Mesothelial cell of epicardium (in vitro differentiated cells): ENCODE results near the gene WDR59. TPM values are rescaled to one million over a fixed set of nuclear protein-coding genes. Genes with fewer than 3 reads are reported as not detected.
"Not testable (repeated sequence)": the region's sequence is repeated elsewhere in the genome, so short reads cannot be mapped to it uniquely, and the experiment has no call there.

Source experiments
- DNase-seq, 2 experiments: peaks; one replicate each; pipeline ENCODE4 v3.0.0; 2021; ENCODE audit warnings: low spot score in 2 of 2; ENCODE audit not compliant: unreplicated experiment in 2 of 2
- H3K27ac Mint-ChIP-seq: 2 replicates; pipeline ENCODE4 v1.8.0; 2021; ENCODE audit warnings: mixed read lengths
- H3K27me3 Mint-ChIP-seq: 2 replicates; pipeline ENCODE4 v1.8.0; 2021; ENCODE audit warnings: low read depth, mixed read lengths
- H3K36me3 Mint-ChIP-seq: 2 replicates; pipeline ENCODE4 v1.8.0; 2021; ENCODE audit warnings: mixed read lengths
- H3K4me1 Mint-ChIP-seq: 2 replicates; pipeline ENCODE4 v1.8.0; 2021; ENCODE audit warnings: mixed read lengths
- H3K4me3 Mint-ChIP-seq: 2 replicates; pipeline ENCODE4 v1.8.0; 2021; ENCODE audit warnings: mild to moderate bottlenecking, moderate library complexity, mixed read lengths
- H3K9me3 Mint-ChIP-seq: 2 replicates; pipeline ENCODE4 v1.8.0; 2021; ENCODE audit warnings: mixed read lengths
- CTCF ChIP-seq: fragments of 200-600 bp; sonication (generic); IDR thresholded peaks from one replicate; pipeline ENCODE4 v1.5.0; 2021; ENCODE audit warnings: antibody characterized with exemption; ENCODE audit not compliant: unreplicated experiment
- total RNA-seq: library from RNA; stranded (reverse); gene quantifications from 3 replicates; pipeline ENCODE4 v1.2.1, GENCODE V29; 2021

Gene WDR59
- total RNA-seq, 1 donor from 2014 or later, result 134 TPM

DNA sequence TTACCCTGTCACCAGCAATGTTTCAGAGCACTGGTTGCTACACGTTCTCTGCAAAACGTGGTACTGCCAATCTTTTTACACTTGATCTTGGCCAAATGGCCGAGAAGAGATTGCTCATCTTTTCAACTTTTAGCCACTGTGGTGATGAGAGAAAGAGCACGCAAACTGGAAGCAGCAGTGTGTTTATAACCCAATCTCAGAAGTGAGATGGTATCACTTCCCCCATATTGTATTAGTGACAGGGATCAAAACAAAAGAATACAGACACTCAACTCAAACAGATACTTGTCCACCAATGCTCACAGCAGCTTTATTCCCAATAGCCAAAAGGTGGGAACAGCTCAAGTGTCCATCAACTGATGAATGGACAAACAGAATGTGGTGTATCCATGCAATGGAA is 138.2 kb downstream of the WDR59 start:
- no peaks in the 10 kb centered on the region for H3K36me3 Mint-ChIP-seq
- DNase-seq, result no peak
- no peaks in the 10 kb centered on the region for H3K27me3 Mint-ChIP-seq
- TF ChIP-seq CTCF, result no peak
- H3K4me1 Mint-ChIP-seq, result peaks cover 2% of the 10 kb centered on the region
- no peak overlapping the region for H3K4me3 Mint-ChIP-seq
- no peaks in the 10 kb centered on the region for H3K9me3 Mint-ChIP-seq
- H3K27ac Mint-ChIP-seq, result no peak overlapping the region

- no peak for DNase-seq
- no peak overlapping the region for H3K27ac Mint-ChIP-seq
- H3K36me3 Mint-ChIP-seq, result no peaks in the 10 kb centered on the region
- no peaks in the 10 kb centered on the region for H3K9me3 Mint-ChIP-seq
- no peak for TF ChIP-seq CTCF
- H3K27me3 Mint-ChIP-seq, result no peaks in the 10 kb centered on the region
- peaks cover 2% of the 10 kb centered on the region for H3K4me1 Mint-ChIP-seq
- no peak overlapping the region for H3K4me3 Mint-ChIP-seq
Observed at GRCh38 chr16:74844041-74844980, 140.6 kb downstream of the WDR59 start.

- H3K27ac Mint-ChIP-seq, H3K9me3 Mint-ChIP-seq, H3K4me1 Mint-ChIP-seq, H3K27me3 Mint-ChIP-seq, DNase-seq, H3K36me3 Mint-ChIP-seq, H3K4me3 Mint-ChIP-seq: not testable (repeated sequence)
Observed at GRCh38 chr16:74843381-74844035, 141.4 kb downstream of the WDR59 start.

DNA sequence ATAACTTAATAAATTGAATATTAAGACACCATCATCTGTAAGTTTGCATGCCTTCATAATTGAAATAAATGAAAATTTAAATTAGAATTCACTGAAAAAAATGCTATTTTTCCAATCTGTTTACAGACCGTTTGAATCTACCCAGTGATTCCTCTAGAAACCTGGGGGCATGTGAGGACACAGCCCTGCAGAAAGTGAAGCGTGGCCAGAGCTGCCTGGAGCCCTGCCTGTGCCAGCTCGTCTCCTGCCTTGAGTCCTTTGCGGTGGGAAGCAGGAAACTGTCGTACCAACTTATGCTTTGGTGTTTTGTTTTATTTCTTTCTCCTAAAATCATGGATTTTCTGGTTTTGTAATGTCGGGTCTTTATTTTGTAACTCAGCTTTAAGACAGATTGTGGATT is 142.5 kb downstream of the WDR59 start:
- DNase-seq, result no peak
- Mint-ChIP-seq H3K27me3 (no peaks in the 10 kb centered on the region), H3K4me3 (no peak overlapping the region), H3K4me1 (peaks cover 2% of the 10 kb centered on the region), H3K9me3 (no peaks in the 10 kb centered on the region), H3K36me3 (no peaks in the 10 kb centered on the region), H3K27ac (no peak overlapping the region)
- no peak for TF ChIP-seq CTCF

GRCh38 chr16:74841904-74842303 is 143.0 kb downstream of the WDR59 start:
- no peak overlapping the region for H3K4me3 Mint-ChIP-seq
- no peak for DNase-seq
- peaks cover 5% of the 10 kb centered on the region for H3K4me1 Mint-ChIP-seq
- H3K9me3 Mint-ChIP-seq, result no peaks in the 10 kb centered on the region
- H3K27me3 Mint-ChIP-seq, result no peaks in the 10 kb centered on the region
- no peaks in the 10 kb centered on the region for H3K36me3 Mint-ChIP-seq
- no peak overlapping the region for H3K27ac Mint-ChIP-seq
- no peak for TF ChIP-seq CTCF

- Mint-ChIP-seq H3K4me1 (peaks cover 5% of the 10 kb centered on the region), H3K27ac (no peak overlapping the region), H3K9me3 (no peaks in the 10 kb centered on the region), H3K27me3 (no peaks in the 10 kb centered on the region), H3K36me3 (no peaks in the 10 kb centered on the region), H3K4me3 (no peak overlapping the region)
- DNase-seq, result no peak
- TF ChIP-seq CTCF, result no peak
Observed at GRCh38 chr16:74841469-74841868, 143.5 kb downstream of the WDR59 start.
